ENCODE results near the gene POLR1E. TPM values are rescaled to one million over a fixed set of nuclear protein-coding genes. Genes with fewer than 3 reads are reported as not detected.

Gene POLR1E
- total and polyA plus RNA-seq, 9 of the 15 experiments (the other 6 are each of a cell fraction or from before 2014, with no cell fraction given), result 18.9 to 102 (median 74.4) TPM

DNA sequence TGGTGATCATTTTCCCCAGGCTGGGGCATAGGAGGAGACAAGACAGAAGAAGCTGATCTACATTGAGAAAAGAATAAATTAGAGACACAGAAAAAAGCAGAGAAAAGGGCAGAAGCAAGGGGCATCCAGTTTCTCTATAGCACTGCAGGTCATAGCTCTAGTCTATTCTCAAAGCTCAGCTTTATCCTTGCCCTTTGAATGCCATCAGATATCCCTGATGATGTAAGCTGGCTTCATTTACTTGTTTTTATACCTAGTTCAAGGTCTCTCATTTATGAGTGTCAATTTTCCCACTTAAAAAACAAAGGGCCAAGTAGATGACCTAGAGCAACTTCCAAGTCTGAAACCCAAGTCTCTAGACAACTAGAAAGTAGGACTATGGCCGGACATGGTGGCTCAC lies 57.7 kb downstream of the POLR1E start:
- H3K27me3 ChIP-seq (ENCODE audit: control insufficient read depth in 2 of 2, insufficient read depth in 2 of 2, low read length in 2 of 2), result no peaks in the 10 kb centered on the region
- H3K36me3 ChIP-seq (ENCODE audit: control insufficient read depth, insufficient read depth, low read length), result peaks cover 16% of the 10 kb centered on the region; the same call in 2 of the 3 replicates
- DNase-seq (ENCODE audit: extremely low read depth in 1 of 4, low spot score in 3 of 4) (no peak), ATAC-seq (no peak), FAIRE-seq (no peak)
- WGBS (ENCODE audit: insufficient coverage, low coverage, missing lambda C conversion rate), result 92% methylated on average over 1 of the region's 1 CpG
- no peak overlapping the region for H3K4me3 ChIP-seq
- H4K20me1 ChIP-seq (replicated peaks; ENCODE audit: control insufficient read depth, insufficient read depth, low read length), result no peaks in the 10 kb centered on the region
- H2AFZ ChIP-seq (ENCODE audit: low read depth, low read length), result no peak overlapping the region
- TF ChIP-seq ETV1 (tag; conservative IDR thresholded peaks at IDR 0.05; ENCODE audit: low read depth) (no peak), PHF8 (IDR thresholded peaks at IDR 0.05; ENCODE audit: borderline replicate concordance, low read length) (no peak), KLF13 (tag; IDR thresholded peaks at IDR 0.05; ENCODE audit: borderline replicate concordance, low read depth) (no peak), POLR2G (IDR thresholded peaks at IDR 0.05; ENCODE audit: low read depth, low read length) (no peak), BMI1 (IDR thresholded peaks at IDR 0.05; ENCODE audit: low read length) (no peak), TAF7 (tag; IDR thresholded peaks at IDR 0.05) (no peak), ZNF354B (CRISPR knock-in tag; IDR thresholded peaks at IDR 0.05) (no peak), BDP1 (IDR thresholded peaks at IDR 0.05; ENCODE audit: insufficient read depth, insufficient read length) (no peak), TAL1 (IDR thresholded peaks at IDR 0.05) (no peak)
- TF ChIP-seq, protein P1, sequence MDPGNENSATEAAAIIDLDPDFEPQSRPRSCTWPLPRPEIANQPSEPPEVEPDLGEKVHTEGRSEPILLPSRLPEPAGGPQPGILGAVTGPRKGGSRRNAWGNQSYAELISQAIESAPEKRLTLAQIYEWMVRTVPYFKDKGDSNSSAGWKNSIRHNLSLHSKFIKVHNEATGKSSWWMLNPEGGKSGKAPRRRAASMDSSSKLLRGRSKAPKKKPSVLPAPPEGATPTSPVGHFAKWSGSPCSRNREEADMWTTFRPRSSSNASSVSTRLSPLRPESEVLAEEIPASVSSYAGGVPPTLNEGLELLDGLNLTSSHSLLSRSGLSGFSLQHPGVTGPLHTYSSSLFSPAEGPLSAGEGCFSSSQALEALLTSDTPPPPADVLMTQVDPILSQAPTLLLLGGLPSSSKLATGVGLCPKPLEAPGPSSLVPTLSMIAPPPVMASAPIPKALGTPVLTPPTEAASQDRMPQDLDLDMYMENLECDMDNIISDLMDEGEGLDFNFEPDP (CRISPR knock-in tag; IDR thresholded peaks at IDR 0.05), result no peak
- TF ChIP-seq, protein P2, sequence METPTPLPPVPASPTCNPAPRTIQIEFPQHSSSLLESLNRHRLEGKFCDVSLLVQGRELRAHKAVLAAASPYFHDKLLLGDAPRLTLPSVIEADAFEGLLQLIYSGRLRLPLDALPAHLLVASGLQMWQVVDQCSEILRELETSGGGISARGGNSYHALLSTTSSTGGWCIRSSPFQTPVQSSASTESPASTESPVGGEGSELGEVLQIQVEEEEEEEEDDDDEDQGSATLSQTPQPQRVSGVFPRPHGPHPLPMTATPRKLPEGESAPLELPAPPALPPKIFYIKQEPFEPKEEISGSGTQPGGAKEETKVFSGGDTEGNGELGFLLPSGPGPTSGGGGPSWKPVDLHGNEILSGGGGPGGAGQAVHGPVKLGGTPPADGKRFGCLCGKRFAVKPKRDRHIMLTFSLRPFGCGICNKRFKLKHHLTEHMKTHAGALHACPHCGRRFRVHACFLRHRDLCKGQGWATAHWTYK (CRISPR knock-in tag; IDR thresholded peaks at IDR 0.05), result no peak
- TF ChIP-seq, protein P3, sequence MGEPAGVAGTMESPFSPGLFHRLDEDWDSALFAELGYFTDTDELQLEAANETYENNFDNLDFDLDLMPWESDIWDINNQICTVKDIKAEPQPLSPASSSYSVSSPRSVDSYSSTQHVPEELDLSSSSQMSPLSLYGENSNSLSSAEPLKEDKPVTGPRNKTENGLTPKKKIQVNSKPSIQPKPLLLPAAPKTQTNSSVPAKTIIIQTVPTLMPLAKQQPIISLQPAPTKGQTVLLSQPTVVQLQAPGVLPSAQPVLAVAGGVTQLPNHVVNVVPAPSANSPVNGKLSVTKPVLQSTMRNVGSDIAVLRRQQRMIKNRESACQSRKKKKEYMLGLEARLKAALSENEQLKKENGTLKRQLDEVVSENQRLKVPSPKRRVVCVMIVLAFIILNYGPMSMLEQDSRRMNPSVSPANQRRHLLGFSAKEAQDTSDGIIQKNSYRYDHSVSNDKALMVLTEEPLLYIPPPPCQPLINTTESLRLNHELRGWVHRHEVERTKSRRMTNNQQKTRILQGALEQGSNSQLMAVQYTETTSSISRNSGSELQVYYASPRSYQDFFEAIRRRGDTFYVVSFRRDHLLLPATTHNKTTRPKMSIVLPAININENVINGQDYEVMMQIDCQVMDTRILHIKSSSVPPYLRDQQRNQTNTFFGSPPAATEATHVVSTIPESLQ (CRISPR knock-in tag; IDR thresholded peaks at IDR 0.05), result no peak
- TF ChIP-seq, protein P4, sequence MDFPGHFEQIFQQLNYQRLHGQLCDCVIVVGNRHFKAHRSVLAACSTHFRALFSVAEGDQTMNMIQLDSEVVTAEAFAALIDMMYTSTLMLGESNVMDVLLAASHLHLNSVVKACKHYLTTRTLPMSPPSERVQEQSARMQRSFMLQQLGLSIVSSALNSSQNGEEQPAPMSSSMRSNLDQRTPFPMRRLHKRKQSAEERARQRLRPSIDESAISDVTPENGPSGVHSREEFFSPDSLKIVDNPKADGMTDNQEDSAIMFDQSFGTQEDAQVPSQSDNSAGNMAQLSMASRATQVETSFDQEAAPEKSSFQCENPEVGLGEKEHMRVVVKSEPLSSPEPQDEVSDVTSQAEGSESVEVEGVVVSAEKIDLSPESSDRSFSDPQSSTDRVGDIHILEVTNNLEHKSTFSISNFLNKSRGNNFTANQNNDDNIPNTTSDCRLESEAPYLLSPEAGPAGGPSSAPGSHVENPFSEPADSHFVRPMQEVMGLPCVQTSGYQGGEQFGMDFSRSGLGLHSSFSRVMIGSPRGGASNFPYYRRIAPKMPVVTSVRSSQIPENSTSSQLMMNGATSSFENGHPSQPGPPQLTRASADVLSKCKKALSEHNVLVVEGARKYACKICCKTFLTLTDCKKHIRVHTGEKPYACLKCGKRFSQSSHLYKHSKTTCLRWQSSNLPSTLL (IDR thresholded peaks at IDR 0.05), result no peak
- POLR2A ChIA-PET, result interaction anchor here (0.7 kb wide), 1 partner anchor 8 kb away, joined by 5 read pairs; no protein-coding TSS in a partner anchor
- CTCF ChIA-PET (ENCODE audit: low intra/inter-chr PET ratio), result no interaction called here
- no peak overlapping the region for H3K27ac ChIP-seq (ENCODE audit: extremely low read depth, low read depth, low read length)
- H3K4me1 ChIP-seq (replicated peaks in 1 of 2; ENCODE audit: control insufficient read depth in 2 of 2, insufficient read depth in 2 of 2, low read length in 2 of 2), result no peaks in the 10 kb centered on the region
- H3K9me3 ChIP-seq (replicated peaks; ENCODE audit: control insufficient read depth, insufficient read depth, low read depth, low read length), result no peaks in the 10 kb centered on the region
- no peaks in the 10 kb centered on the region for H3K9me1 ChIP-seq (ENCODE audit: control insufficient read depth, insufficient read depth, low read length)
- in situ Hi-C loops (cut with MboI), result no loop called here
- H3K79me2 ChIP-seq (ENCODE audit: control insufficient read depth, insufficient read depth, low read length), result no peaks in the 10 kb centered on the region
- no peak overlapping the region for H3K4me2 ChIP-seq (ENCODE audit: insufficient read depth, low read length)
- BruUV-seq (replicated peaks), result no TSS peak
- intact Hi-C loops (cut with micrococcal nuclease), result no loop called here
- no peak overlapping the region for H3K9ac ChIP-seq (ENCODE audit: insufficient read depth in 1 of 2, low read depth in 2 of 2, low read length in 2 of 2)

Data from K562 (cell line).